ENCODE results near the gene MFAP1. TPM values are rescaled to one million over a fixed set of nuclear protein-coding genes. Genes with fewer than 3 reads are reported as not detected.

Gene MFAP1
- total RNA-seq, 3 donors from 2014 or later, result 14.4 to 26.3 (median 15.7) TPM

DNA sequence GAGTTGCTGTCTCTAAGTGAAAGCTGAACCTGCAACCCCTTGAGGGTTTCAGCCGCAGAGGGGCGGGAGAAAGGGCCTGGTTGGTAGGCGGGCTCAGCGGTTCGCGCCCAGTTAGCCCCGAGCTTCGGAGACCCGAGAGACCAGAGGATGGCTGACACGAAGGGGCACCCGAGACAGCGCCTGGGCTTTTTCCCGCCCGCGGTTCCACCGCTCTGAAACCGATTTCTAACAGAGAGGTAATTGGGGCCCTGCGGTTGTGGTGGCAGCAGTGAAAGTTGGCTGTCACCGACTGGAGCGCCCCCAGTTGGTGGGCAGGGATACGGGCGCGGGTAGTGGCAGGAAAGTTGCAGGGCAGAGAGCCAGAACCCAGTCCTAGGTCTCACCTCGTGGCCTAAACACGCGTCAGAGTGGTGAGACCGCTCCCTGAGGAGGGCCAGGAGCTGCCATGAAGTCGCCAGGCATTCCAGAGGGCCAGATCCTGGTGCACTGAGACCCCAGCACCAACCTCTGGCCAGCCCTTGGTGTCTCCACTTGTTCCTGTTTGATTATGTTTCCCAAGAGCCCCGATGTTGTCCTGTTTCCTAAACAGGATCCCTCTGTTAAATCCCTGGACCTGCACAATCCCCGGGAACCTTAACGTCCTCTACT, 47.1 kb downstream of the MFAP1 start:
- peak; percentile 69 to 84 for DNase-seq (ENCODE audit: low spot score in 2 of 2)
- TF ChIP-seq POLR2AphosphoS5 (IDR thresholded peaks at IDR 0.05) (peak; percentile 37 to 52 (median 43)), POLR2A (IDR thresholded peaks at IDR 0.05) (no peak)
- TF ChIP-seq, protein P1, sequence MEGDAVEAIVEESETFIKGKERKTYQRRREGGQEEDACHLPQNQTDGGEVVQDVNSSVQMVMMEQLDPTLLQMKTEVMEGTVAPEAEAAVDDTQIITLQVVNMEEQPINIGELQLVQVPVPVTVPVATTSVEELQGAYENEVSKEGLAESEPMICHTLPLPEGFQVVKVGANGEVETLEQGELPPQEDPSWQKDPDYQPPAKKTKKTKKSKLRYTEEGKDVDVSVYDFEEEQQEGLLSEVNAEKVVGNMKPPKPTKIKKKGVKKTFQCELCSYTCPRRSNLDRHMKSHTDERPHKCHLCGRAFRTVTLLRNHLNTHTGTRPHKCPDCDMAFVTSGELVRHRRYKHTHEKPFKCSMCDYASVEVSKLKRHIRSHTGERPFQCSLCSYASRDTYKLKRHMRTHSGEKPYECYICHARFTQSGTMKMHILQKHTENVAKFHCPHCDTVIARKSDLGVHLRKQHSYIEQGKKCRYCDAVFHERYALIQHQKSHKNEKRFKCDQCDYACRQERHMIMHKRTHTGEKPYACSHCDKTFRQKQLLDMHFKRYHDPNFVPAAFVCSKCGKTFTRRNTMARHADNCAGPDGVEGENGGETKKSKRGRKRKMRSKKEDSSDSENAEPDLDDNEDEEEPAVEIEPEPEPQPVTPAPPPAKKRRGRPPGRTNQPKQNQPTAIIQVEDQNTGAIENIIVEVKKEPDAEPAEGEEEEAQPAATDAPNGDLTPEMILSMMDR (IDR thresholded peaks at IDR 0.05), result peak; percentile 68 to 81 (median 74)
- peak overlapping the region; percentile 70 to 74 (median 72) for H3K4me3 ChIP-seq
- peak overlapping the region; percentile 94 for H3K27ac ChIP-seq
- no peaks in the 10 kb centered on the region for H3K36me3 ChIP-seq
- intact Hi-C loops (cut with DNase I; ENCODE audit: low total_unique reads), result no loop called here
- H3K4me1 ChIP-seq, result no peaks in the 10 kb centered on the region
- no peaks in the 10 kb centered on the region for H3K27me3 ChIP-seq
- H3K9me3 ChIP-seq, result no peaks in the 10 kb centered on the region

DNA sequence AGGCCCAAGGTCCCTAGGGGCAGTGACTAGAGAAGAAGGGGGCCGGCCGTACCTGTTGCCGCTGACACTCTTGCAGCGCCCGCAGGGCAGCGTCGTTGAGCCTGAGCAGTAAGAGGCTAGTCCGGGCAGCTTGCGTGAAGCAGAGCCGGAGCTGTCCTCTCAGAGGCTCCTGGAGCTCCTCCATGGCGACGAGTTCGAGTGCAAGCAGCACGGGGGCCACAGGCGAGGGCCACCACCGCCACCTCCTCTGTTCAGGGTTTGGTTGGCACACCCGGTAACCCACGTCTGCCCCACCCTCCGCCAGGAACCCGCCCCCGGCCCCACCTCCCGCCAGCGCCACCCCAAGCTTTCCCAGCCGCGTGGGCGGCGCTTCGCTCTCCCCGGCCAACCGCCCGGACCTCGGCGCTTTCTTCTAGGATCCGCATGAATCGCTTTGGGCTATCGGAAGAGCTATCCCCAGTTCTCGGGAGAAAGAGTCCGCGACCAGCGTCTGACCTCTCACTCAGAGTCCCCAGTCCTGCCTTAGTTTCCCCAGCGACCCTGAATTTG, 47.7 kb downstream of the MFAP1 start, which contains the start of gene ELL3:
ELL3 (minus strand) TSS at position 249 of the 549 bp plus-strand sequence; CDS start at position 184, 65 bp downstream.
- H3K27ac ChIP-seq, result peak within 1 kb of the TSS; percentile 94
- intact Hi-C loops (cut with DNase I; ENCODE audit: low total_unique reads), result no loop called here
- H3K9me3 ChIP-seq, result no peaks in the 10 kb centered on the region
- H3K36me3 ChIP-seq, result no peaks in the 10 kb centered on the region
- TF ChIP-seq POLR2AphosphoS5 (IDR thresholded peaks at IDR 0.05), result no peak
- TF ChIP-seq, protein P1 (IDR thresholded peaks at IDR 0.05), result no peak
- no peak for TF ChIP-seq POLR2A (IDR thresholded peaks at IDR 0.05)
- peak within 1 kb of the TSS; percentile 70 to 74 (median 72) for H3K4me3 ChIP-seq
- no peaks in the 10 kb centered on the region for H3K4me1 ChIP-seq
- DNase-seq (ENCODE audit: low spot score in 2 of 2), result peak in 1 of 2 donors; percentile 79
- H3K27me3 ChIP-seq, result no peaks in the 10 kb centered on the region

DNA sequence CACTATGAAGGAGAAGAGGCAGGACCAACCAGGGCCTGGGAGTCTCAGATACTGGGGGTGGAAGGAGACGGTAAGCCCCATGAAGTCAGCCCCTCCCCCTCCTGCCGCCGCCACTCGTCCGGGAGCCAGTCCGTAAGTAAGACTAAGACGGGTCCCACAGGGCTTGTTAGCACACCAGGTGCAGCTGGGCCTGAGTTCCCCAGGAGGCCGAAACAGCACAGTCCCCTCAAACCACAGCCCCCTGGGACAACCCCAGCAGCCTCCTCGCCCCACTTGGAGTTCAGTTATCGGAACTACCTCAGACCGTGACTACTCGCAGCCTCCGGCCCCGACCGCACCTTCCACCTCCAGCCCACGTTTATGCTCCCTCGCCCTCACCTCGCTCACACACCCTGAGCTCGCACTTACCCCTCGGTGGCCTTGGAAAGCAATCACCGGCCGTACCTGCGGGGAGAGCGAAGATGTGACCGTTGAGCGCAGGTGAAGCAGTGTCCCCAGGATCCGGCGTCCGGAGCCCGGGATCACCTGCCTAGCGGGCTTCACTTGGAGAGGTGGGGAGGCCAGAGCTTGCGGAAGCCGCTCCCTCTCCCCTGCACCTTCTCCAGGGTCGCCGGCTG, 48.3 kb downstream of the MFAP1 start:
- Histone ChIP-seq H3K4me1 (no peaks in the 10 kb centered on the region), H3K36me3 (no peaks in the 10 kb centered on the region), H3K27me3 (no peaks in the 10 kb centered on the region), H3K27ac (peak overlapping the region; percentile 94), H3K4me3 (peak overlapping the region; percentile 70 to 74 (median 72)), H3K9me3 (no peaks in the 10 kb centered on the region)
- no peak for DNase-seq (ENCODE audit: low spot score in 2 of 2)
- TF ChIP-seq POLR2A (IDR thresholded peaks at IDR 0.05), result no peak
- TF ChIP-seq, protein P1 (IDR thresholded peaks at IDR 0.05), result no peak
- no peak for TF ChIP-seq POLR2AphosphoS5 (IDR thresholded peaks at IDR 0.05)
- intact Hi-C loops (cut with DNase I; ENCODE audit: low total_unique reads), result no loop called here

DNA sequence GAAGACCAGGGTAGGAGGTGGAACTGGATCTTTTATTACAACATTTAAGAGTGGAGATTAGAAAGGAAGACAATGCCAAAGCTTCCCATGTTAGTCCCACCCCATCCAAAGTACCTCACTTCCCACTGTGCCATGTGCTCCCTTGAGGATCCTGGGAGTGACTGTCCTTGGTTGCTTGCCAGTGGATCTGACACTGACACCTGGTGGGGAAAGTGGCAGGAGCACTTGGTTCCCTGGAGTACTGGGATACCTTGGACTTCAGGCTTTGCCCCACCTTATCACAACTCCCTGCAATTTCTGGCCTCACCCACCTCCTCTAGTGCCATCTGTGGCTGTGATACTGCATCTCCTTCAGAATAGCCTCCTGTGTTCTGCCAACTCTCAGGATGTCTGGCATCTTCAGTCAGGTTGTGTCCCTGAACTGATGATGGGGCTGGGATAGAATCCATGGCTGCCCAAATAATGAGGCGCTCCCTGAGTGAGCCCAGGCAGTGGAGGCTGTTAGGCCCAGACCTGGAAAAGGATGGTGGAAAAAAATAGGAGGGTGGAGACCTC, 49.0 kb downstream of the MFAP1 start:
- H3K27me3 ChIP-seq, result no peaks in the 10 kb centered on the region
- no peaks in the 10 kb centered on the region for H3K36me3 ChIP-seq
- no peaks in the 10 kb centered on the region for H3K9me3 ChIP-seq
- intact Hi-C loops (cut with DNase I; ENCODE audit: low total_unique reads), result no loop called here
- peak overlapping the region; percentile 94 for H3K27ac ChIP-seq
- peak; percentile 65 to 69 for DNase-seq (ENCODE audit: low spot score in 2 of 2)
- TF ChIP-seq POLR2AphosphoS5 (IDR thresholded peaks at IDR 0.05) (peak in 2 of 3 donors; percentile 8 to 28), POLR2A (IDR thresholded peaks at IDR 0.05) (no peak)
- TF ChIP-seq, protein P1 (IDR thresholded peaks at IDR 0.05), result peak; percentile 35 to 38 (median 36)
- H3K4me3 ChIP-seq, result no peak overlapping the region
- H3K4me1 ChIP-seq, result no peaks in the 10 kb centered on the region
